K562 (cell line): ENCODE data around the gene TOMM40L. TPM values are rescaled to one million over a fixed set of nuclear protein-coding genes. Genes with fewer than 3 reads are reported as not detected.
A peak's percentile ranks its signal among the peaks of the same experiment; 100 is the strongest.

Experiments used
- ATAC-seq: fragments of 200-7000 bp; cut with Tn5 transposase; 3 replicates; pipeline ENCODE4 v1.9.1; 2020; ENCODE audit warnings: moderate library complexity
- BruUV-seq: library from RNA; stranded (reverse); fragments of 400-500 nt; replicated peaks from 2 replicates; lab custom pipeline; 2021; lab: Mats Ljungman, UMichigan
- CTCF ChIA-PET: fragments of 300-600 bp; formaldehyde crosslinking; extraction: SDS; loops from one replicate; lab custom pipeline; 2021; ENCODE audit warnings: low intra/inter-chr PET ratio; lab: Yijun Ruan, JAX
- POLR2A ChIA-PET: fragments of 300-600, 350-650 bp; sonication (Branson Sonifier 250); formaldehyde crosslinking; extraction: SDS; loops from one replicate; lab custom pipeline; 2021; ENCODE audit warnings: antibody characterized with exemption, inconsistent platforms; lab: Yijun Ruan, JAX
- DNase-seq, 4 experiments: peaks; one replicate each; pipeline versions ENCODE4 v3.0.0 to v3.0.0-alpha.2; 2011 to 2018; ENCODE audit warnings: low spot score in 3 of 4, mixed read lengths in 3 of 4; ENCODE audit errors: extremely low read depth in 1 of 4
- FAIRE-seq: peaks from 2 replicates; lab custom pipeline; 2011; peaks lifted over from hg19 to GRCh38; lab: Jason Lieb, UNC
- H2AFZ ChIP-seq: 2 replicates; pipeline ENCODE4 v1.6.0; 2011; ENCODE audit warnings: low read depth, low read length, control low read depth, inconsistent platforms
- H3K27ac ChIP-seq: fragments of 200-600 bp; 3 replicates; pipeline ENCODE4 v1.8.0; 2011; ENCODE audit warnings: low read depth, mild to moderate bottlenecking, control low read depth, inconsistent platforms, low read length, moderate library complexity, mixed read lengths; ENCODE audit errors: extremely low read depth
- H3K27me3 ChIP-seq, 2 experiments: fragments of 300-600 bp in 1 of 2; 2 replicates in 1 of 2; 3 replicates in 1 of 2; pipeline versions ENCODE4 v1.6.0 to v1.8.0; 2011; ENCODE audit warnings: inconsistent platforms in 2 of 2, low read length in 2 of 2, mild to moderate bottlenecking in 1 of 2, mixed read lengths in 1 of 2, moderate library complexity in 1 of 2; ENCODE audit not compliant: control insufficient read depth in 2 of 2, insufficient read depth in 2 of 2
- H3K36me3 ChIP-seq: fragments of 300-600 bp; 3 replicates; pipeline ENCODE4 v1.8.0; 2011; ENCODE audit warnings: mild to moderate bottlenecking, low read length, inconsistent platforms; ENCODE audit not compliant: control insufficient read depth, insufficient read depth
- H3K4me1 ChIP-seq, 2 experiments: fragments of 200-600 bp in 1 of 2; replicated peaks in 1 of 2; 2 replicates in 1 of 2; 3 replicates in 1 of 2; pipeline versions ENCODE4 v1.5.1 to v1.8.0; 2011; ENCODE audit warnings: inconsistent platforms in 2 of 2, low read length in 2 of 2, mild to moderate bottlenecking in 1 of 2, mixed read lengths in 1 of 2, moderate library complexity in 1 of 2; ENCODE audit not compliant: control insufficient read depth in 2 of 2, insufficient read depth in 2 of 2
- H3K4me2 ChIP-seq: 2 replicates; pipeline ENCODE4 v1.6.1; 2011; ENCODE audit warnings: low read length, control low read depth, inconsistent platforms, mixed read lengths; ENCODE audit not compliant: insufficient read depth
- H3K4me3 ChIP-seq: fragments of 200-600 bp; sonication (generic), shearing (Covaris generic); 2 replicates; pipeline ENCODE4 v1.5.1; 2016; ENCODE audit warnings: control low read depth, inconsistent platforms
- H3K79me2 ChIP-seq: fragments of 200-600 bp; 3 replicates; pipeline ENCODE4 v1.8.0; 2011; ENCODE audit warnings: low read length, inconsistent platforms; ENCODE audit not compliant: control insufficient read depth, insufficient read depth
- H3K9ac ChIP-seq, 2 experiments: 2 replicates each; pipeline versions ENCODE4 v1.6.0 to v1.6.1; 2011; ENCODE audit warnings: low read depth in 2 of 2, low read length in 2 of 2, control low read depth in 1 of 2, inconsistent platforms in 1 of 2, mild to moderate bottlenecking in 1 of 2, mixed read lengths in 1 of 2; ENCODE audit not compliant: insufficient read depth in 1 of 2
- H3K9me1 ChIP-seq: one replicate; pipeline ENCODE4 v1.6.0; 2011; ENCODE audit warnings: inconsistent platforms, mild to moderate bottlenecking, low read length, moderate library complexity; ENCODE audit not compliant: control insufficient read depth, insufficient read depth
- H3K9me3 ChIP-seq: replicated peaks from 2 replicates; pipeline ENCODE4 v1.5.1; 2011; ENCODE audit warnings: low read depth, low read length, inconsistent platforms; ENCODE audit not compliant: control insufficient read depth, insufficient read depth
- H4K20me1 ChIP-seq: replicated peaks from 2 replicates; pipeline ENCODE4 v1.6.1; 2011; ENCODE audit warnings: low read length, inconsistent platforms, mixed read lengths; ENCODE audit not compliant: control insufficient read depth, insufficient read depth
- ATF6 ChIP-seq: sonication (generic); formaldehyde crosslinking; IDR thresholded peaks from 2 replicates; pipeline ENCODE4 v1.4.0; 2020; ENCODE audit warnings: mild to moderate bottlenecking, missing genetic modification reagents
- DLX4 ChIP-seq: fragments of 250-450 bp; sonication (Bioruptor Pico); IDR thresholded peaks from 2 replicates; pipeline ENCODE4 v1.6.1; 2021; ENCODE audit warnings: mild to moderate bottlenecking
- ELK3 ChIP-seq: fragments of 450-650 bp; formaldehyde crosslinking; IDR thresholded peaks from 2 replicates; pipeline ENCODE4 v1.4.0; 2020; ENCODE audit warnings: mild to moderate bottlenecking
- HLTF ChIP-seq: fragments of 450-650 bp; IDR thresholded peaks from 2 replicates; pipeline ENCODE4 v1.6.1; 2016
- PHTF2 ChIP-seq: fragments of 250-450 bp; sonication (Bioruptor Pico); IDR thresholded peaks from 2 replicates; pipeline ENCODE4 v1.5.0; 2021; ENCODE audit warnings: mild to moderate bottlenecking
- RAD21 ChIP-seq, 2 experiments: fragments of 250-450 bp in 1 of 2; fragments of 450-650 bp in 1 of 2; sonication (Bioruptor Pico) in 1 of 2; formaldehyde crosslinking in 1 of 2; IDR thresholded peaks in 1 of 2; conservative IDR thresholded peaks in 1 of 2; 2 replicates each; pipeline versions ENCODE4 v1.4.0 to v1.8.0; 2020 to 2022; ENCODE audit warnings: mild to moderate bottlenecking in 2 of 2, moderate library complexity in 1 of 2
- SMARCE1 ChIP-seq: fragments of 450-650 bp; IDR thresholded peaks from 2 replicates; pipeline ENCODE4 v1.7.1; 2016; ENCODE audit warnings: mild to moderate bottlenecking
- SOX6 ChIP-seq: fragments of 450-650 bp; IDR thresholded peaks from 2 replicates; pipeline ENCODE4 v1.6.1; 2014; ENCODE audit warnings: mild to moderate bottlenecking
- STAT5A ChIP-seq: IDR thresholded peaks from 2 replicates; pipeline ENCODE4 v1.6.1; 2012; ENCODE audit warnings: low read length, inconsistent platforms, borderline replicate concordance
- TOE1 ChIP-seq, 2 experiments: fragments of 450-650 bp in 1 of 2; sonication (generic) in 1 of 2; formaldehyde crosslinking in 1 of 2; IDR thresholded peaks; 2 replicates each; pipeline versions ENCODE4 v1.7.1 to v1.8.0; 2016 to 2022; ENCODE audit warnings: borderline replicate concordance in 2 of 2, mild to moderate bottlenecking in 2 of 2, antibody characterized with exemption in 1 of 2, inconsistent platforms in 1 of 2, low read depth in 1 of 2, missing genetic modification reagents in 1 of 2, moderate library complexity in 1 of 2
- ZNF239 ChIP-seq: fragments of 250-450 bp; sonication (Bioruptor Pico); IDR thresholded peaks from 2 replicates; pipeline ENCODE4 v1.4.0; 2020; ENCODE audit warnings: mild to moderate bottlenecking
- ZNF561 ChIP-seq: fragments of 450-650 bp; formaldehyde crosslinking; conservative IDR thresholded peaks from 2 replicates; pipeline ENCODE4 v1.4.0; 2020; ENCODE audit warnings: mild to moderate bottlenecking, moderate library complexity
- ZNF57 ChIP-seq: fragments of 450-650 bp; formaldehyde crosslinking; IDR thresholded peaks from 2 replicates; pipeline ENCODE4 v1.4.0; 2020; ENCODE audit warnings: mild to moderate bottlenecking, moderate library complexity
- WGBS: fragments of 100-300 bp; shearing (Covaris generic); methylation state at CpG from one replicate; pipeline ENCODE4 v1.1.6; 2016; ENCODE audit warnings: low coverage, mixed read lengths; ENCODE audit not compliant: insufficient coverage; ENCODE audit errors: missing lambda C conversion rate; 5-methylcytosine and 5-hydroxymethylcytosine counted together
- in situ Hi-C: fragments of 300-500 bp; cut with MboI; formaldehyde crosslinking; loops from 4 replicates; pipeline ENCODE4 v1.15.0; 2018; ENCODE audit warnings: inconsistent platforms, mixed read lengths
- intact Hi-C: fragments of 100-400 bp; cut with micrococcal nuclease; formaldehyde crosslinking; loops from 2 replicates; pipeline ENCODE4 v1.14.2; 2022
- polyA plus RNA-seq, 8 experiments: library from polyadenylated mRNA; depleted of rRNA in 4 of 8; stranded (reverse) in 5 of 8; unstranded in 3 of 8; fragments of >200 nt; fragmentation: Nextera tagmentation in 2 of 8; fragmentation: Illumina TruSeq in 1 of 8; extraction: Ambion mirVana in 2 of 8; extraction: Trizol in 1 of 8; gene quantifications; 2 replicates each; pipeline versions ENCODE4 v1.2.1 to v1.2.3, GENCODE V29; 2011 to 2014; ENCODE audit warnings: inconsistent platforms in 1 of 8, missing spikeins in 1 of 8
- total RNA-seq, 7 experiments: library from RNA; depleted of rRNA in 6 of 7; stranded (reverse); fragments of >200 nt in 6 of 7; fragmentation: Illumina TruSeq in 2 of 7; extraction: Trizol in 2 of 7; gene quantifications; 2 replicates each; pipeline versions ENCODE4 v1.2.1 to v1.2.3, GENCODE V29; 2011 to 2021; ENCODE audit warnings: low replicate concordance in 1 of 7

The TOMM40L gene
- total and polyA plus RNA-seq, 9 of the 15 experiments (the other 6 are each of a cell fraction or from before 2014, with no cell fraction given) = 9.6 to 33.6 (median 25.2) TPM

- ChIA-PET CTCF (no interaction called here), POLR2A (interaction anchor here (0.7 to 1.8 kb wide), 8 partner anchors 9 to 784 kb away, joined by 3 to 8 read pairs (median 3); partner anchors contain the start of genes B4GALT3, NDUFS2 and SDHC)
- DNase-seq (no peak), FAIRE-seq (no peak), ATAC-seq (no peak)
- no TSS peak for BruUV-seq
- H2AFZ ChIP-seq = no peak overlapping the region
- H3K27me3 ChIP-seq = no peaks in the 10 kb centered on the region
- no peaks in the 10 kb centered on the region for H3K36me3 ChIP-seq
- 69% methylated on average over 19 of the region's 22 CpGs for WGBS
- in situ Hi-C loops (no loop called here), intact Hi-C loops (no loop called here)
- H3K9me3 ChIP-seq = no peaks in the 10 kb centered on the region
- H3K9me1 ChIP-seq = no peaks in the 10 kb centered on the region
- H3K4me3 ChIP-seq = no peak overlapping the region
- H3K79me2 ChIP-seq = no peaks in the 10 kb centered on the region
- no peak overlapping the region for H3K4me2 ChIP-seq
- no peak for TF ChIP-seq STAT5A
- no peak for TF ChIP-seq ZNF561 (CRISPR knock-in tag)
- TF ChIP-seq RAD21 (CRISPR knock-in tag; conservative IDR thresholded peaks at IDR 0.05 in 1 of 2, IDR thresholded peaks at IDR 0.05 in 1 of 2) = no peak
- TF ChIP-seq ZNF57 (CRISPR knock-in tag) = no peak
- TF ChIP-seq SOX6 = no peak
- TF ChIP-seq DLX4 (CRISPR knock-in tag) = no peak
- no peak for TF ChIP-seq ELK3 (CRISPR knock-in tag)
- no peak for TF ChIP-seq HLTF
- no peak for TF ChIP-seq ATF6 (CRISPR knock-in tag)
- TF ChIP-seq TOE1 (IDR thresholded peaks at IDR 0.05; ENCODE audit: borderline replicate concordance) = no peak
- TF ChIP-seq TOE1 (CRISPR knock-in tag; IDR thresholded peaks at IDR 0.05; ENCODE audit: borderline replicate concordance, low read depth) = no peak
- no peak for TF ChIP-seq PHTF2 (CRISPR knock-in tag)
- no peak for TF ChIP-seq ZNF239 (CRISPR knock-in tag)
- no peak for TF ChIP-seq SMARCE1
- no peaks in the 10 kb centered on the region for H4K20me1 ChIP-seq
- H3K4me1 ChIP-seq = peaks cover 23 to 27% of the 10 kb centered on the region in 2 experiments
- H3K9ac ChIP-seq = peak overlapping the region in 1 of 2 experiments; percentile 53; a peak in 2 of 4 replicates
- no peak overlapping the region for H3K27ac ChIP-seq
Measured at GRCh38 chr1:161190962-161191521, 34.8 kb upstream of the TOMM40L start.
